OCI-LY3 (cell line): Measurements from ENCODE around the gene DUSP5.

Experiments used
- CTCF ChIP-seq: fragments of 200-600, 300-600 bp; sonication (generic); IDR thresholded peaks from 2 replicates; pipeline ENCODE4 v1.5.1; 2014; ENCODE audit warnings: antibody characterized with exemption, low read length, low read depth
- EZH2phosphoT487 ChIP-seq: fragments of 200-600 bp; shearing (Covaris generic); IDR thresholded peaks from 2 replicates; pipeline ENCODE4 v1.6.1; 2018; ENCODE audit warnings: antibody characterized with exemption, mixed run types, low read depth

GRCh38 chr10:110530131-110530831, 32.6 kb downstream of the DUSP5 start:
- TF ChIP-seq CTCF, result no peak
- no peak for TF ChIP-seq EZH2phosphoT487
